ENCODE results near the gene BEGAIN.

Gene BEGAIN, protein sequence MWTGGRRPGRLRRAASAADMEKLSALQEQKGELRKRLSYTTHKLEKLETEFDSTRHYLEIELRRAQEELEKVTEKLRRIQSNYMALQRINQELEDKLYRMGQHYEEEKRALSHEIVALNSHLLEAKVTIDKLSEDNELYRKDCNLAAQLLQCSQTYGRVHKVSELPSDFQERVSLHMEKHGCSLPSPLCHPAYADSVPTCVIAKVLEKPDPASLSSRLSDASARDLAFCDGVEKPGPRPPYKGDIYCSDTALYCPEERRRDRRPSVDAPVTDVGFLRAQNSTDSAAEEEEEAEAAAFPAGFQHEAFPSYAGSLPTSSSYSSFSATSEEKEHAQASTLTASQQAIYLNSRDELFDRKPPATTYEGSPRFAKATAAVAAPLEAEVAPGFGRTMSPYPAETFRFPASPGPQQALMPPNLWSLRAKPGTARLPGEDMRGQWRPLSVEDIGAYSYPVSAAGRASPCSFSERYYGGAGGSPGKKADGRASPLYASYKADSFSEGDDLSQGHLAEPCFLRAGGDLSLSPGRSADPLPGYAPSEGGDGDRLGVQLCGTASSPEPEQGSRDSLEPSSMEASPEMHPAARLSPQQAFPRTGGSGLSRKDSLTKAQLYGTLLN
- 2.6 to 6.4 (median 5.2) reads per million in 3 donors for total RNA-seq

DNA sequence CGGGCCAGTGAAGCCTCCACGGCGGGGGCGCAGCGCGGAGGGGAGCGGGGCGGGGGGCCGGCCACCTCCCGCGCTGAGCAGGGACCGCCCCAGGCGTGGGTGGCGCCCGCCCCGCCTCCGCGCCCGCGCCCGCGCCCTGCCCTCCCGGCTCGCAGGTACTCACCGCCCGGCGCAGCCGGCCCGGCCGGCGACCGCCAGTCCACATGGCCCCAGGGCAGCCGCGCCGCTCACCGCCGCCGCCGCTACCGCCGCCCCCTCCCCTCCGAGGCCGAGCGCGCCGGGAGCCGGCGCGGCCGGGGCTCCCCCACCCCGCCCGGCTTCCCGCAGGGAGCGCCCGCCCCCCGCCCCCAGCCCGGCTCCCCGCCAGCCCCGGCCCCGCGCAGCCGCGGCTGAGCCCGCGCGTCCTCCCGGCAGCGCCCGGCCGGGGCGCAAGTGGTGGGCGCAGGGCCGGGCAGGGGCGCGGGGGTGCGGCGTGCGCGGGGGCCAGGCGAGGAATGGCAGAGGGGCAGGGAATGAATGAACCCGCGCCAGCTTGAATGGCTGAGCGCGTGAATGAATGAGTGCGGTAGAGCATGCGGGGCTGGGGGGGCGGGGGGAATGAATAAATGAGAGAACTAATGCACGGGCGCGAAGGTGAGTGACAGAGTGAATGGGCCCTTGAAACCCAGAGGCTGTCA is at the start of gene BEGAIN:
BEGAIN (minus strand) TSS at position 332 of the 677 bp plus-strand sequence; CDS start at position 205, 127 bp downstream.
- no peaks in the 10 kb centered on the region for H3K27me3 ChIP-seq (replicated peaks; ENCODE audit: control insufficient read depth, insufficient read depth, low read length, poor library complexity, severe bottlenecking)
- H3K9me3 ChIP-seq (ENCODE audit: control insufficient read depth, low read length): no peaks in the 10 kb centered on the region
- H3K4me1 ChIP-seq (ENCODE audit: control insufficient read depth, insufficient read depth, low read length, poor library complexity, severe bottlenecking): peaks cover 9% of the 10 kb centered on the region
- peak within 1 kb of the TSS; percentile 58 for H3K4me3 ChIP-seq (ENCODE audit: insufficient read depth, low read depth, low read length, poor library complexity, severe bottlenecking)
- no peak for DNase-seq
- H3K27ac ChIP-seq (ENCODE audit: insufficient read depth, low read length, poor library complexity, severe bottlenecking): no peak within 1 kb of the TSS
- no peaks in the 10 kb centered on the region for H3K36me3 ChIP-seq (ENCODE audit: control insufficient read depth, insufficient read depth, low read length)

DNA sequence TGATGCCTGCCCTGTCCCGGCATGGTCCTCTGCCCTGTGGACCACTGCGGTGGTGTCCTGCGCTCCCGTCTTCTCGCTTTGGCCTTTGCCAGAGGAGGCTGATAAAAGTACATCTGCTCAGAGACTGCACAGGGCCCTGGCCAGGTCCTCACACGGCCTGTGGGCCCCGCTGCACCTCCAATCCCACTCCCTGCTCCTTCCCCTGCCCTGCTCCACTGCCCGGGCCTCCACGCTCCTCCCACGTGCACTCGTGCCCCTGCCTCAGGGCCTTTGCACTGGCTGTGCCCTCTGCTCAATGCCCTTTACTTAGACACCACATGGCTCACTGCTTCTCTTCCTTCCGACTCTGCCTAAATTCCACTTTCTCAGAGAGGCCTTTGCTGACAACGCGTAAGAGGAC is 49.3 kb upstream of the BEGAIN start:
- H3K36me3 ChIP-seq (ENCODE audit: control insufficient read depth, insufficient read depth, low read length): no peaks in the 10 kb centered on the region
- H3K9me3 ChIP-seq (ENCODE audit: control insufficient read depth, low read length): no peaks in the 10 kb centered on the region
- DNase-seq: no peak
- peaks cover 39% of the 10 kb centered on the region for H3K4me1 ChIP-seq (ENCODE audit: control insufficient read depth, insufficient read depth, low read length, poor library complexity, severe bottlenecking)
- H3K27me3 ChIP-seq (replicated peaks; ENCODE audit: control insufficient read depth, insufficient read depth, low read length, poor library complexity, severe bottlenecking): no peaks in the 10 kb centered on the region
- no peak overlapping the region for H3K27ac ChIP-seq (ENCODE audit: insufficient read depth, low read length, poor library complexity, severe bottlenecking)
- no peak overlapping the region for H3K4me3 ChIP-seq (ENCODE audit: insufficient read depth, low read depth, low read length, poor library complexity, severe bottlenecking)

DNA sequence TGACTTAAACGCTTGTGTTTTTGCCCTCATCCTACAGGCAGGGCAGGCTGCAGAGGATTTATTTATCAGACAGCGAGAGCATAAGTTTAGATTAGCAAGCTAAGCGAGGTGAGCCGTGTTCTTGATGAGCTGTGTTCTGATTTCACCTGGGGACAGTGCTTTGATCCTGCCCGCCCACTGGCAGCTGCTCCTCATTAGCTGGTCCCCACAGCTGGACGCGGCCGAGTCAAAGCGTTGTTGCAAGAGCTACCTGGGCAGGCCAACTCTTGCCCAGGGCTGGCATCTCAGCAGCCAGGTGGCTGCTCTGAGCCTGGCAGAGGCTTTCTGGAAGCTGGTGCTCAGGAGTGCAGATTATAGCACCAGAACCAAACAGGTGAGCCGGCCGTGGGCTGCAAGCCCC is 46.8 kb upstream of the BEGAIN start:
- Histone ChIP-seq H3K4me1 (ENCODE audit: control insufficient read depth, insufficient read depth, low read length, poor library complexity, severe bottlenecking) (peaks cover 14% of the 10 kb centered on the region), H3K9me3 (ENCODE audit: control insufficient read depth, low read length) (no peaks in the 10 kb centered on the region), H3K27me3 (replicated peaks; ENCODE audit: control insufficient read depth, insufficient read depth, low read length, poor library complexity, severe bottlenecking) (no peaks in the 10 kb centered on the region), H3K36me3 (ENCODE audit: control insufficient read depth, insufficient read depth, low read length) (no peaks in the 10 kb centered on the region), H3K27ac (ENCODE audit: insufficient read depth, low read length, poor library complexity, severe bottlenecking) (no peak overlapping the region), H3K4me3 (ENCODE audit: insufficient read depth, low read depth, low read length, poor library complexity, severe bottlenecking) (no peak overlapping the region)
- no peak for DNase-seq

DNA sequence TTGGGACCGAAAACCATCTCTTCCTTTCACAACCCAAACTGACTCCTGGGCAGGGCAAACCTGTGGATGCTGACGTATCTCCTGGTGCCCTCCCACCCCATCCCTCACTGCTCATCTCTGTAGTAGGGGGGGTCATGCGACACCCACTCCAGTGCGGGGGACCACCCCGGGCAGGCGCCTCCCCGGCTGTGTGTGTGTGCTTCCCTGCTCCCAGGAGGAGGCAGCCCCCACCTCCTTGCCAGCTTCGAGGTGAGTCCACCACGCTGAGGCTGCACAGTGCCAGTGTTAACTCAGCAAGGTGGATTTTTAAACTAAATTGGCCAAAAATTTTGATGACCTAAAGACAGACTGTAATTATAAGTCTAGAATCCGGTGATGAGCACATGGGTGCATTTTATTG is 46.2 kb upstream of the BEGAIN start:
- H3K27ac ChIP-seq (ENCODE audit: insufficient read depth, low read length, poor library complexity, severe bottlenecking): no peak overlapping the region
- peaks cover 7% of the 10 kb centered on the region for H3K4me1 ChIP-seq (ENCODE audit: control insufficient read depth, insufficient read depth, low read length, poor library complexity, severe bottlenecking)
- no peaks in the 10 kb centered on the region for H3K9me3 ChIP-seq (ENCODE audit: control insufficient read depth, low read length)
- H3K27me3 ChIP-seq (replicated peaks; ENCODE audit: control insufficient read depth, insufficient read depth, low read length, poor library complexity, severe bottlenecking): no peaks in the 10 kb centered on the region
- DNase-seq: no peak
- no peak overlapping the region for H3K4me3 ChIP-seq (ENCODE audit: insufficient read depth, low read depth, low read length, poor library complexity, severe bottlenecking)
- H3K36me3 ChIP-seq (ENCODE audit: control insufficient read depth, insufficient read depth, low read length): no peaks in the 10 kb centered on the region

DNA sequence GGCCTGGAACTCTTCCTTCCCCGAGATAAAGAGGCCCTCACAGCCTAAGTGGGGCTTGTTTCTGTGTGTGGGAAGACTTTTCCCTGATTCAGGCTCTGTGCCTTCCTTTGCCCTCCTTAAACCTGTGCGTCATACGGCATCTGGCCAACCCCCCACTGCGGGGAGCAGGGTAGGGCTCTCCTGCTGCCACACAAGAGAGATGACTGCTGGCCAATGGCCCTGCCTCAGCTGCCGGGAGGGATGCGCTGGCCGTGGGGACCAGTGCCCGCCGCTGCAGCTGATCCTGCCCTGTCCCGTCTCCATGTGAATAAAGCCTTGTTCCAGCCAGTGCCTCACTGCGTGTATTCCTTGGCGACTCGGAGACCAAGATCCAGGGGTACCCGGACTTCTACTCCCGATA is 42.5 kb upstream of the BEGAIN start:
- no peak for DNase-seq
- no peak overlapping the region for H3K27ac ChIP-seq (ENCODE audit: insufficient read depth, low read length, poor library complexity, severe bottlenecking)
- H3K4me3 ChIP-seq (ENCODE audit: insufficient read depth, low read depth, low read length, poor library complexity, severe bottlenecking): no peak overlapping the region
- H3K36me3 ChIP-seq (ENCODE audit: control insufficient read depth, insufficient read depth, low read length): no peaks in the 10 kb centered on the region
- no peaks in the 10 kb centered on the region for H3K4me1 ChIP-seq (ENCODE audit: control insufficient read depth, insufficient read depth, low read length, poor library complexity, severe bottlenecking)
- H3K27me3 ChIP-seq (replicated peaks; ENCODE audit: control insufficient read depth, insufficient read depth, low read length, poor library complexity, severe bottlenecking): no peaks in the 10 kb centered on the region
- no peaks in the 10 kb centered on the region for H3K9me3 ChIP-seq (ENCODE audit: control insufficient read depth, low read length)

DNA sequence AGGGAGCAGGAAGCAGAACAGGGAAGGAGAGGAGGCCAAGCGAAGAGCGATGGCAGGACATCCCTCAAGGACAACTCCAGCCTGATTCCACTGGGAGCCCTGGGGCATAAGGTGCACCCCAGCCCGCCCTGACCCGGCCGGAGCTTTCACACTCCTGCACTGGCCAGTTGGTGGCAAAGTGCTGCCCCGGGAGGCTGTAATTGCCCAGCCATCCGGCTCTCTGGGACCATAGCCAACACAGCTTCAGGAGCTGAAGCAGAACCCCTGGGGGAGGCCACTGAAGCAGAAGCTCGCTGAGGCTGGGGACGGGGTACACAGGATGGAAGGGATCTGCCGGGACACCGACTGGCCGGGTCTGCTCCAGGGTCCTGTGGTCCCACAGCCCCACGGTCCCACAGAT is 41.9 kb upstream of the BEGAIN start:
- no peak for DNase-seq
- H3K36me3 ChIP-seq (ENCODE audit: control insufficient read depth, insufficient read depth, low read length): no peaks in the 10 kb centered on the region
- no peaks in the 10 kb centered on the region for H3K4me1 ChIP-seq (ENCODE audit: control insufficient read depth, insufficient read depth, low read length, poor library complexity, severe bottlenecking)
- H3K27ac ChIP-seq (ENCODE audit: insufficient read depth, low read length, poor library complexity, severe bottlenecking): no peak overlapping the region
- no peaks in the 10 kb centered on the region for H3K9me3 ChIP-seq (ENCODE audit: control insufficient read depth, low read length)
- H3K27me3 ChIP-seq (replicated peaks; ENCODE audit: control insufficient read depth, insufficient read depth, low read length, poor library complexity, severe bottlenecking): no peaks in the 10 kb centered on the region
- H3K4me3 ChIP-seq (ENCODE audit: insufficient read depth, low read depth, low read length, poor library complexity, severe bottlenecking): no peak overlapping the region

DNA sequence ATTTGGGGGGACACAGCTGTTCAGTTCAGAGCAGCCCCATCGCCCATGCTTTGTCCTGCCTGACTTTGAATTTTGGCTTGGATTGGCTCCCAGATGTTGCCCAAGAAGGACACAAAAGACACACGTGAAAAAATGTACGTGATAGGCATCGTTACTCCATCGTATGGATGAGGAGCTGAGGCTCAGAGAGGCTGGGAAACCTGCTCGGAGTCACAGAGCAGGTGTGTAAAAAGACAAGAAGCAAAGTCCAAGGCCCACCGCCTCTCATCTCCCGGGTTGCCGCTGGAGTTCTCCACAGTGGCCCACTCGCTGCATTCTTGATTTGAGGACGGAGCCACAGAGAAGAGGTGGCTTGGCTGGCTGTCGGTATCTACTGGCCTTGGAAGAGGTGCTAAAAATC is 41.0 kb upstream of the BEGAIN start:
- no peak for DNase-seq
- Histone ChIP-seq H3K27ac (ENCODE audit: insufficient read depth, low read length, poor library complexity, severe bottlenecking) (no peak overlapping the region), H3K4me1 (ENCODE audit: control insufficient read depth, insufficient read depth, low read length, poor library complexity, severe bottlenecking) (no peaks in the 10 kb centered on the region), H3K9me3 (ENCODE audit: control insufficient read depth, low read length) (no peaks in the 10 kb centered on the region), H3K4me3 (ENCODE audit: insufficient read depth, low read depth, low read length, poor library complexity, severe bottlenecking) (no peak overlapping the region), H3K27me3 (replicated peaks; ENCODE audit: control insufficient read depth, insufficient read depth, low read length, poor library complexity, severe bottlenecking) (no peaks in the 10 kb centered on the region), H3K36me3 (ENCODE audit: control insufficient read depth, insufficient read depth, low read length) (no peaks in the 10 kb centered on the region)

DNA sequence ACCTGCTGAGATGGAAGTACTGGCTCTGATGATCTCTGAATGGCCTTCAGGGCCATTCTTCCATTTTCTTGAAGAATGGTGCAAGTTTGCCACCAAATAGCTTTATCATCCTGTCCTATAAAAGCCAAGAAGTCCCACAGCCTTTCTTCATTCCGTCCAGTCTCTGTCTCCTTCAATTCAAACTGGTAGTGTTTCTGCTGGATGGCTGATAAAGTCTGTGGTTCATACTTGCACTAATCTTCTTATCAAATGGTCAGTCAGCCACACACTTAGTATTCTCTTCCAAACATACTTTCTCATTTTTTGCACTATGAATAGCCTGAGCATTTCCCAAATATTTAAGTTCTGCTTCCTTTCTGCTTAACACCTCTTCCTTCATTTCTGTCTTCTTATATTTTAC is 39.4 kb upstream of the BEGAIN start:
- Histone ChIP-seq H3K36me3 (ENCODE audit: control insufficient read depth, insufficient read depth, low read length) (no peaks in the 10 kb centered on the region), H3K4me1 (ENCODE audit: control insufficient read depth, insufficient read depth, low read length, poor library complexity, severe bottlenecking) (no peaks in the 10 kb centered on the region), H3K4me3 (ENCODE audit: insufficient read depth, low read depth, low read length, poor library complexity, severe bottlenecking) (no peak overlapping the region), H3K27me3 (replicated peaks; ENCODE audit: control insufficient read depth, insufficient read depth, low read length, poor library complexity, severe bottlenecking) (no peaks in the 10 kb centered on the region), H3K9me3 (ENCODE audit: control insufficient read depth, low read length) (no peaks in the 10 kb centered on the region), H3K27ac (ENCODE audit: insufficient read depth, low read length, poor library complexity, severe bottlenecking) (no peak overlapping the region)
- DNase-seq: no peak

DNA sequence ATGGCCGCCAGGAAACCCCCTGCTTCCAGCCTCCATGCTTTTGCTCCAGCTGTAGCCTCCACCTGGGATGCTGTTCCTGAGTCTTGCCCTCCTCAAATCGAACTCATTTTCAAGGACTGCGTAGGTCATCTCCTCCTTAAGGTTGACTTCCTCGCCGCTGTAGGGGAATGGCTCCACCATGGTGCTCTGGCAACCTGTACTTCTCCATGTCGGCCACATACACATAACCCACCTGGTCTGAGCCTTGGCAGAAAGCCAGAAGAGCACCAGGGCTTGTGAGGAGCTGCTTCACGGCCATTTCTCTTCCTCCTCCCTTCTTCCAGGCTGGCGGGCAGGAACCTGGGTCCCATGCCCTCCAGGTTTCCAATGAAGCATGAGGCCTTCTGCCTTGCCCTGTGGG is 36.7 kb upstream of the BEGAIN start:
- Histone ChIP-seq H3K4me1 (ENCODE audit: control insufficient read depth, insufficient read depth, low read length, poor library complexity, severe bottlenecking) (no peaks in the 10 kb centered on the region), H3K9me3 (ENCODE audit: control insufficient read depth, low read length) (no peaks in the 10 kb centered on the region), H3K4me3 (ENCODE audit: insufficient read depth, low read depth, low read length, poor library complexity, severe bottlenecking) (no peak overlapping the region), H3K27ac (ENCODE audit: insufficient read depth, low read length, poor library complexity, severe bottlenecking) (no peak overlapping the region), H3K27me3 (replicated peaks; ENCODE audit: control insufficient read depth, insufficient read depth, low read length, poor library complexity, severe bottlenecking) (no peaks in the 10 kb centered on the region), H3K36me3 (ENCODE audit: control insufficient read depth, insufficient read depth, low read length) (no peaks in the 10 kb centered on the region)
- no peak for DNase-seq

DNA sequence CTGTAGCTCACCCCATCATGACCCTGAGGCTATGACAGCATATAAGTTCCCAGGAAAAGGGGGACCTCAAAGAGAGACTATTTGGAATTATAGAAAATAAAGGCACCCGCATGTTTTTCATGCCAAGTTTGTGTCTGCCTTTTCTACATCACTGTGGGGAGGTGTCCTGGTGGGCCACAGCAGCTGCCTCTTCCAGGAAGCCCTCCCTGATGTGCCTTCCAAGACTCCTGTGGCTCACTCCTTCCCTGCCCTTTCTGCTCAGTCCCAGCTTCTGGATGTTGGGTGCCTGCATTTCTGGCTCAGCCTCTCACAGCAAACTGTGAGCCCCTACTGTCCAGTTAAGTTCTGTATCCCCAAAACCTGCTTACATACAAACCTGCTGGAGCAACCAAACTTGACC is 36.3 kb upstream of the BEGAIN start:
- Histone ChIP-seq H3K36me3 (ENCODE audit: control insufficient read depth, insufficient read depth, low read length) (no peaks in the 10 kb centered on the region), H3K4me1 (ENCODE audit: control insufficient read depth, insufficient read depth, low read length, poor library complexity, severe bottlenecking) (no peaks in the 10 kb centered on the region), H3K27me3 (replicated peaks; ENCODE audit: control insufficient read depth, insufficient read depth, low read length, poor library complexity, severe bottlenecking) (no peaks in the 10 kb centered on the region), H3K27ac (ENCODE audit: insufficient read depth, low read length, poor library complexity, severe bottlenecking) (no peak overlapping the region), H3K4me3 (ENCODE audit: insufficient read depth, low read depth, low read length, poor library complexity, severe bottlenecking) (no peak overlapping the region), H3K9me3 (ENCODE audit: control insufficient read depth, low read length) (no peaks in the 10 kb centered on the region)
- DNase-seq: no peak

Measured in effector memory CD4-positive, alpha-beta T cell (primary cell).